NCI-H510A treated with DMSO at 0.1 percent for 48 hours (cell line): ENCODE results near the gene WSB2.

Source experiments
- DNase-seq: peaks from one replicate; lab custom pipeline; 2025; lab: John Stamatoyannopoulos, UW

The WSB2 gene

DNA sequence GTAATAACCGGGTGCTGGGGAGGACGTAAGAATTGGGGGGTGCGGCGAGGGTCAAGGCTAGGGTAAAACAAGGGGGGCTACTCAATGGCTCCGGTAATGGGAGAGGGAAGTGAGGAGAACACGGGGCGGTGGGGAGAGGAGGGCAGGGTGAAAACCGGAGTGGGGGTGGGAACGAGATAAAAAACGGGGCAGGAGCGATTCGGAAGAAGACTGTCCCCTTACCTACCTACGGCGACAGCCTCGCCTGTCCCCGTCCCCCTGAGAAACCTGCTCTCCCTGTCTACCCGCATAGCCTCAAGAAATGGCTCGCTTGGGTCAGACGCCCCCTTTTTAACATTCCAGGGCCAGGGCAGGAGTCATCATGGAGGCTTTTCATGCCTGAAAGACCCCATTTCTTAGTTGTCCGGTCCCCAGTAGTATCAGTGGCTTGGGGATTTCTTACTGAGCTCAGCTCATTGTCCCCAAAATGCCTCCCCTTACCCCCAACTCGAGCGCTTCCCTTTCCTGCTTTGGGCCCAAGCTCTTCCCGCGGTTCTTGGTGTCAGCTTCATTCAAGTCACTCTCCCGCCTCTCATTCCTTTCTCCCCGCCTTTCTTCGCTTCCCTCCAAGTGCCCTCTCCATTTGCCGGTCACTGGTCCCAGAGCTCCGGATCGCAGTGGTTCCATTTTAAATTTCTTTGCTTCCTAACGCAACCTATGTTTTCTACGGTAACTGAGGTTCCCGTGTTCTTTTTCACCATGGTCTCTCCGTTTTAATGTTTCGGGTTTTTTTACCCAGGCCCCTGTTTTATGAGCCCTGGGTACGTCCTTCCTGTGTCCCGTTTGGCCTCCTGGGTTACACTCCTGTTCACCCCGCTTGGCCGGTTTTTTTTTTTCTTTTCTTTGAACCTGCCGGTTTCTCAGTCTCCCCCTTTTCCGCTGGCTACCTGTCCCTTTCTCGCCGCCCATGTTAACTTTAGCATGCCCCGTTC is 1.2 kb upstream of the WSB2 start:
- DNase-seq, result peak; percentile 72

DNA sequence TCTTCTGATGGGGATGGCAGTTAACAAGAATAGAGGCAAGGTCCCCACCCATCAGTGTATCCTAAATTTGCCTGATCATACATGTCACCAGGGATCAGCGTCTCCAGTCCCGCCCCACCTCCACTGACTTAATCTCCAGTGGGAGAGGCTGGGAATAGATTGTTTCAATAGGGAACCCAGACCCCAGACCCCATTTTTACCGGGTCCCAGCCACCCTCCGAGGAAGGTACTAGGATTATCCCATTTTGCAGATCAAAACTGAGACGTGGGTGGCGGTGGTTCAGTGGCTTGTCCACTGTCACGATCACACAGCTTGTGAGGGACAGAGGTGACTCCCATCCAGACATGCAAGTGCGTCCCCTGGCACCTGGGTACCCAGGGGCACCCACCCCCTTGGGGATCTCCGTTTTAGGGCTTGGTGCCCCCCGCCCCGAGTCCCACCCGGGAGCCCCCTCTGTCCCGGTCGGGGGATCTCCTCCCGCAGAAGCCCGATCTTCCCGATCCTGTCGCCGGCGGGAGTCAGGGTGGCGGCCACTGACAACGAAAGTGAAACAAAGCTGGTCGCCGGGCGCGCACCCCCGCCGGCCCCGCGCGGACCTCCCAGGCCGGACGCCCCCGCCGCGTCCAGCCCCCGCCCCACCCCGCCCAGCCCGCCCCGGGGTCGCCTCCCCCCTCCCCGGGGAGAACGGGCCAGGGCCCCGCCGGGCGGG is 523 bp downstream of the WSB2 start:
- DNase-seq, result no peak

DNA sequence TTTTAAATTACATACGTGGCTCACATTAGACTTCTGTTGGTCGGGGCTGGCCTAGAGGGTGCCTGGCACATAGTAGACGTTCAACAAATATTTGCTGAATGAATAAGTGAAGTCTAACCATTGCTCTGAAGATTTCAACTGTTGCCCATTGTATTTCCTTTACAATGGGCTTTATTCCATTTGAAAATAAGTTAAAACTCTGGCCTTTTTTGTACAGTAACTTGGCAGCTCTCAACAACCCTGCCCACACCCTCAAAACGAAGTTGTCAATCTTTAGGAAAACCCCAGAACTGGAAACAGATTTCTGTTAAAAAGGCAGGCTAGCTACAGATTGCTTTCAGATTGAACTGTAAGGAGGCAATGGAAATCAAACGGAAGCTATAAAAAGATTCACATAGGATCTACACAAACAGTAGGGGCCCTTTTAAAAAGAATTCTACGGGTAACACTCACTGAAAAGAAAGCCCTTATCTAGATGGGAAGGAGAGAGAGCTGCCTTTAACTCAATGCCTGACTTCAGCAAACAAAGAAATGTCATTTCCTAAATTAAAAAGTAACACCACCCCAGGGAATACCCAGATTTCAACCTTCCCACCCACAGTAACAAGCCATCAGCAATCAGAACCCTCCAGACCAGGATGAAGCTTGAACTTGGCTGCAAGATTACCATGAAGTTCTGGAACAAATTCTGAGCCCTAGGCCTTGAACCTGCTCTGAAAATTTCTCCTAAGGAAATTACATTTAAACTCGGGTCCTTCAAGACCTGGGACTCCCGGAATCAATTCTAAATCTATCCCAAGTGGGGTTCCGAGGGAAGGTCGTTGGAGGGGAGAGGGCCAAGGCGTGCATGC is 1.4 kb downstream of the WSB2 start:
- DNase-seq, result peak; percentile 17

DNA sequence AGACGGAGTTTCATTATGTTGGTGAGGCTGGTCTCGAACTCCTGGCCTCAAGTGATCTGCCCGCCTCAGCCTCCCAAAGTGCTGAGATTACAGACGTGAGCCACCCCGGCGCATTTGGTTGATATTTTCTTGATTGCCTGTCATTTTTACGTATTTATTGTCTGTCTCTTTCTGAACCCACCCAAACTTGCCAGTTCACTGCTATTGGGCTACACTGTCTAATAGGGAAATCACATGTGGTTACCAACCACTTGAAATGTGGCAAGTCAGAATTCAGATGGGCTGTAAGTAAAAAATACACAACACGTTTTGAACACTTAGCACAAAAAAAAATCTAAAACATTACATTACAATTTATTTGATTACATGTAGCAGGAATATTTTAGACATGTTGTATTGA is 2.1 kb downstream of the WSB2 start:
- DNase-seq, result no peak

DNA sequence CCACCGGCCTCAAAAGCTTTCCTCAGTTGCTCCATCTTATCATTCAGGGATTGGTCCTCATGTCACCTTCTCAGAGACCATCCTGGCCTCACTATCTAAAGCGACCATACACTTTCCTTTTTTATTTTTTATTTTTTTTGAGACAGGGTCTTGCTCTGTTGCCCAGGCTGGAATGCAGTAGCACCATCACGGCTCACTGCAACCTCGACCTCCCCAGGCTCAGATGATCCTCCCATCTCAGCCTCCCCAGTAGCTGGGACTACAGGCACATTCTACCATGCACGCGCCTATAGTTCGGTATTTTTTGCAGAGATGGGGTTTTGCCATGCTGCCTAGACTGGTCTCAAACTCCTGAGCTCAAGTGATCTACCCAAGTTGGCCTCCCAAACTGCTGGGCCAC is 2.8 kb downstream of the WSB2 start:
- no peak for DNase-seq

DNA sequence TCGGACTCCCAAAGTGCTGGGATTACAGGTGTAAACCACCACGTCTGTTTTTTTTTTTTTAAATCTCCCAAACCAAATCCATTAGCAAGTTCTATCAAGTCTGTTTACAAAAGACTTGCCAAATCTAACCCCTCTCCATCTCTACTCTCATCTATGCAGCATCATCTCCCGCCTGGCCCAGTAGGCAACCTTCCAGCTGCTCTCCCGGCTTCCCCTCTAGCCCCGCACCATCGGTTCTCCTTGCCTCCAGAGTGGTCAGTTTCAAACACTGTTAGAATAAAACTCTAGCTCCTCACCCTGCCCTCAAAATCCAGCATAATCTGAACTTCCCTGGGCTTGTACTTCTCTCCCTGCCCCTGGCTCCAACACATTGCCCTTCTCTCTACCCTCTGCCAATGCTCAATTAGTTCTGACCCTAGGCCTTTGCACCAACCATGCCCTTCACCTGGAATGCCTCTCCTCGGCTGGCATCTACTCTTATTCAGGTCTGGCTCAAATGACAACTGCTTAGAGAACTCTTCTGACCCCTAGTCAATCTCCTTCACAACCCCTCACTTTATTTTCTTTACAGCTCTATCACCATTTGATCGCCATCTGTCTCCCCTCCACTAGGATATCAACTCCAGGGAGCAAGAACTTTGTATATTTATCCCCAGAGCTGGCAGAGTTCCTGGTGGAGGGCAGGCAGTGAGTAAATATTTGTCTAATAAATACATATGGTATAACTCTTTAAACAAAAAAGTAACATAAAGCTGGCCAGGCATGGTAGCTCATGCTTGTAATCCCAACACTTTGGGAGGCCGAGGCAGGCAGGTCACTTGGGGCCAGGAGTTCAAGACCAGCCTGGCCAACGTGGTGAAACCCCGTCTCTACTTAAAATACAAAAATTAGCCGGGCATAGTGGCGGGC is 4.9 kb downstream of the WSB2 start:
- peak; percentile 61 for DNase-seq

DNA sequence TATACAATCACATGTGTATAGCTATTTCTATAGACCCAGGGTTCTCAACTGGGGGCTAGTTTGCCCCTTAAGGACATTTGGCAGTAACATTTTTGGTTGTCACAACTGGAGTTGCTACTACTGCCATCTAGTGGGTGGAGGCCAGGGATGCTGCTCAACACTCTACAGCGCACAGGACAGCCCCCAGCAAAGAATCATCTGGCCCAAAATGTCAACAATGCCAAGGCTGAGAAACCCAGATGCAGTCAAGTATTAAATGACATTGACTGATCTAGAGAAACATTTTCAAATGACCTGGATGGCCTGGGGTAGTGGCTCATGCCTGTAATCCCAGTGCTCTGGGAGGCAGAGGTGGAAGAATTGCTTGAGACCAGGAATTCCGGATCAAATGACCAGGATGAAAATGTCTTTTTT is 5.8 kb downstream of the WSB2 start:
- DNase-seq, result peak; percentile 21

DNA sequence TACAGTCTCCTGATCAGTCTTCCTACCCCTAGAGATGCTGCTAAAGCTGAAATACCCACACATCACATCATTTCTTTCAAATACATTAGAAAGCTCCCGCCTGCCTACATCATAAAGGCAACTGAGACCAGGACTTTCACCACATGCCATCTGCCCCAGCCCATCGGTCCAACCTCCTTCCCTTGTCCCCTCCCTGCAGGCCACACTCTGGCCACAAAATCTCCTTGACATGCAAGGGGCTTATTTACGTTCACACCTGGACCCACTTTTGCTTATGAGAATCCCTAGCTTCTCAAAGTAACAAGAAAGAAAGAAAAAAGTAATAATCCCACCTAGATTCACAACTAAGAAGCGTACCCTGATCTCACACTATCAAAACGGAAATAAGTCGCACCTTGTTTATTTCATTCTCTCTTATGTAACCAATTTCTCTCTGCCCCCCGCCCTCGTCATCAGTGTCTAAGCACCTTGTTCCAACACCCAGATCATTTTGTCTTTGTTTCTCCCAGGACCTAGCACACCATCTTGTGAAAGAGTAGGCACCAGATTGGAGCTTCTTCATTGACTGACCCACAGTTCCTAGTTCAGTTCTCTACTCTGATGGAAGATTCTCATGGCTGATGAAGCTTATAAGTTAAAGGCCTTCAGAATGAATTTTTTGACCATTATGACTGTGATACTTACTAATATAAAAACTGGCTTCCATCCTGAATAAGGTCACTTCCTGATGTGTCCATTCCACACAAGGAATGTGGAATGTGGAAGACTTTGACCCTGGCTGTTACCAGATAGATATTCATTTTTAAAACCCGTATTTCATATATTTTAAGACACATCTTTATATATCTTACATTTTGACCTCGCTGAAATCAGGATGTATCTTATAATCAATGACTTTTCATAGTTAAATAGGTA is 7.7 kb downstream of the WSB2 start:
- no peak for DNase-seq

DNA sequence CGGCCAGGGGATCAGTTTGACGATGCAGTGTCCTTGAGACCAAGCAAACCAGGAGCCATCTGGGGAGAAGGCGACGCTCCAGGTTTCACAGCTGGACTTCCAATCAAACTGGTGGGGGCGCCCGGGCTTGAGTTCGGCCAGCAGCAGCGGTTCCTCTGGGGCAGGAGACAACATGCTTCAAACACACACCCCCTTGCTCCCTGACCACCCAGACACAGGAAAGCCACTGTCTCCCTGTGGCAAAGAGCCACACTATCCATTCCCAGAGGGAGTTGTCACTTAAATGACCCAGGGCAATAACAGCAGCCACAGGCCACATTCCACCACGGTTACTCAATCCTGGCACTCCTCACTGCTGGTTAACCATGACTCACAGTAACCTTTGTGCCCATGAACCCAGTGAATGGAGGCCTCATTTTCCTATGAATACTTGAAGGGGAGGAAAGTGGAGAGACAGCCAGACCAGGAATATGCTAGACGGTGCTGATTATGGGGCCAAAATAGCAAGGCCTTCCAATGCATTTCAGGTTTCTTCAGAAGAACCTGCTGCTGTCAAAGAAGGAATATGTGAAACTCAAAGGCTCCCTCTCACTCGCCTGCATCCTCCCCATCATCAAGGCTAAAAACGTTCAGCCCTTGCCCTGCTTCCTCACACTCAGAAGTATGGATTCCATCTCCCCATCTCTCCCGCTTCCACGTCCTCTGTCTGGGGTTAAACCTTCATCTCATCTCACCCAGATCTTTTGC is 8.5 kb downstream of the WSB2 start:
- no peak for DNase-seq

- no peak for DNase-seq
Observed at GRCh38 chr12:118050972-118051910, 9.7 kb downstream of the WSB2 start.

DNA sequence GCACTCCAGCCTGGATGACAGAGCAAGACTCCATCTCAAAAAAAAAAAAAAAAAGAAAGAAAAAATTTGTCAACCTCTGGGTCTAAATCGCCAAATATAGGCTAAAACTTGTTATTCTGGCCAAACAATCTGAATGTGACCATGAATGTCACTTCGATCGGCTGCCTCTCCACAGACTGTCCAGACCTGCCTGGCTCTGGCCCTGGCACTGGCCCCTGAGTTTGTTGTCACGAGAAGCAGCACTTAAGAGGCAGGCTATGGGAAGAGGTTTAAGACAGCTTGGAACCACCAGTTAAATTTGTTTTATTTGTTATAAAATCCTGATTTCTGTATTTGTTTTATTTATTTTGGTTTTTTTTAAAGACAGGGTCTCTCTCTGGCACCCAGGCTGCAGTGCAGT is 14.5 kb downstream of the WSB2 start:
- no peak for DNase-seq

GRCh38 chr12:118044577-118044976 is 16.4 kb downstream of the WSB2 start:
- DNase-seq, result no peak

- DNase-seq, result no peak
Observed at GRCh38 chr12:118044075-118044474, 16.9 kb downstream of the WSB2 start.

DNA sequence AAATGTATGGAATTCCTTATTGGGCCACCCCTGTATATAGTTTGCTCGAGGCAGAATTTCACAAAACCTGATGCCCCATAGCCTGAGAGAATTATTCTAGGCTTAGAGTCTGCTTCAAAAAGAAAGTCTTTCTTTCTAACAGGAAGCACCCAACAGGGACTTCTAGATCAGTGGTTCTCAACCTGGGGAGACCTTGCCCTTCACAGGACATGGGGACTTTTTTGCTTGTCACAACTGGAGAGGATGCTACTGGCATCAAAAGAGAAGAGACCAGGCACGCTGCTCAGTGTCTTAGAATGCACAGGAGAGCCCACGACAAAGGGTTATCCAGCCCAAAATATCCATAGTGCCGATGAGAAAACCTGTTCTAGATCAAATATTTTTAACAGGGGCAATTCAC is 18.9 kb downstream of the WSB2 start:
- no peak for DNase-seq

- DNase-seq, result peak; percentile 89
Observed at GRCh38 chr12:118038137-118038536, 22.8 kb downstream of the WSB2 start.

DNA sequence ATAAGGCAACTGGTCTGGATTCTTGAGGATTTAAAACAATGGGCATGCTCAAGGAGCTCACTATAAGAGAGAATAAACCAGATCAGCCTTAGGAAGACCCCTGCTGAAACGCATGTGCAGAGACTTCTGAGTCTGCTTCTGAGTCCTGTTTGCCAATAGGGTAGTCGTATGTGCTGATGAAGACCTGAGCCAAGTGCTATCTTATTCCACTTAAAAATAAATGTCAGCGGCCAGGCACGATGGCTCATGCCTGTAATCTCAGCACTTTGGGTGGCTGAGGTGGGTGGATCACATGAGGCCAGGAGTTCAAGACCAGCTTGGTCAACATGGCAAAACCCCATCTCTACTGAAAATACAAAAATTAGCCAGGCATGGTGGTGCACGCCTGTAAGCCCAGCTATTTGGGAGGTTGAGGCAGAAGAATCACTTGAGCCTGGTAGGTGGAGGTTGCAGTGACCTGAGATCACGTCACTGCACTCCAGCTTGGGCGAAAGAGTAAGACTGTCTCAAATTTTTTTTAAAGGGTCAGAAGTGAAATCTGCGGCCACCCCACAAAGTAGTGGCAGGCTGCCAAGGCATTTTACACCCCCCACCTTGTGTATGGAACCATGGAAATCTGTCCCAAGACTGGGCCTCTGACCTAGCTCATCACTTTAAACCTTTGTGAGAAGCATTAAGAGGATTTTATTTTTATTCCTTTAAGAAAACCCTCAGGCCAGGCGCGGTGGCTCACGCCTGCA is 24.1 kb downstream of the WSB2 start:
- DNase-seq, result no peak

DNA sequence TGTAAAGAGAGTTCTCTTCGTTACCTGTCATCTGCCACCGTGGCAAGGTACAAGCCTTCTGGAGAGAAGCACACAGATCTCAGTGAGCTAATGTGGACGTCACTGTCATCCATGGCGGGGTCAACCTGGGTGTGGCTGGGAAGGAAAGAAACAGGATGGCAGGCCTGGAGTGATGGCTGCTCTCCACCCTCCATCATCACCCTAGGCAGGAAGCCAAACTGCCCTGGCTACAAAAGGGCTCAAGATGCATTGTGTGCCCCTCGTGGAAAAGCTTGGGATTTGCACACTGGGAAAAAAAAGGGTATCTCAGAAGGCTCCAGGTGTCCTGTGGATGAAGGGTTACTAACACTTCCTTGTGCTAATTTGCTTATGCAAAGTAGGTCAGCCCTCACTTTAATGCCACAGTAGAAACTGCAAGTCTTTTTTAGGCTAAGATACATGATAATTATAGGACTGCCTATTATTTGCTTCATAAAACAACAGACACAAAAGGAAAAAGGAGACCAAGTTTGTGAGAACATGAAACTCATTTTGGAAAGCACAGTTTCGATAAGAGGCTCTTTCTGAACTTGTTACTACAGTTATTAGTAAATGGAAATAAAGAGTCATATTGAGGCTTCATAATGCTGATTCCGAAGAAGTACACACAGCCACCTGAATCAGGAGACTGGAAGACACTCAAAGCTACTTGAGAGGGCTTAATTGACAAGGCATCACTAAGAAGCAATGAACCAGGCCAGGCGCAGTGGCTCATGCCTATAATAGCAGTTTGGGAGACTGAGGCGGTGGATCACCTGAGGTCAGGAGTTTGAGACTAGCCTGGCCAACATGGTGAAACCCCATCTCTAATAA is 25.6 kb downstream of the WSB2 start:
- DNase-seq, result peak; percentile 23
